GM19438 (cell line): Measurements from ENCODE around the gene EPHB2.

Source experiments
- ATAC-seq: cut with Tn5 transposase; IDR thresholded peaks from one replicate; pipeline ENCODE4 v1.9.1; 2021; ENCODE audit warnings: low read depth; ENCODE audit not compliant: unreplicated experiment

The EPHB2 gene

DNA sequence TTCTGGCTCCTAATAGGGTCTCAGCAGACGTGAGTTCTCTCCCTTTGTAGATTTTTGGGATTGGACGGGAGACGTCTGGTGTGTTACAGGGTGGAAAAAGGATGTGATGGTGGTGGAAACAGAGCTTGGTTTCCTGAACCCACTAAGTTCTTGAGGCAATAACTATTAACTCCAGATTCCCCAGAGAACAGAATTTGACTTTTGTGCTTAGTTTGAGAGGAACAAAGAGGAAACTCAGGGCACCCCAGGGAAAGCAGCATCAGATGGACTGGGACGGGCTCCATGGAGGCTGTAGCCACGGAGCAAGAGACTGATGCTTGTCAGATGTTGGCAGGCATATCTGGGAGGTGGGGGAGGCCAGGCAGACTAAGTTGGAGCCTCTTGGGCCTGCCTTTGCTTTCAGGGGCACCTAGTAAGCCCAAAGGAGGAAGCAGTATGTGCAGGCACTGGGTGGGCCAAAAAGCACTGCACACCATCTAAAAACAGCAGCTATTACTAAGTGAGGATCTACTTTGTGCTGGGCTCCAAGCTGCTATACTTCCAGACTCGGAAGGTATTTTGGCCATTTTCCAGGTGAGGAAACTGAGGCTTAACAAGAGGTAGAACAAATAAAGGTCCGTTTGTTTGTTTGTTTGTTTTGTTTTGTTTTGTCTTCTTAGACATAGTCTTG lies 66.9 kb downstream of the EPHB2 start:
- ATAC-seq: no peak

DNA sequence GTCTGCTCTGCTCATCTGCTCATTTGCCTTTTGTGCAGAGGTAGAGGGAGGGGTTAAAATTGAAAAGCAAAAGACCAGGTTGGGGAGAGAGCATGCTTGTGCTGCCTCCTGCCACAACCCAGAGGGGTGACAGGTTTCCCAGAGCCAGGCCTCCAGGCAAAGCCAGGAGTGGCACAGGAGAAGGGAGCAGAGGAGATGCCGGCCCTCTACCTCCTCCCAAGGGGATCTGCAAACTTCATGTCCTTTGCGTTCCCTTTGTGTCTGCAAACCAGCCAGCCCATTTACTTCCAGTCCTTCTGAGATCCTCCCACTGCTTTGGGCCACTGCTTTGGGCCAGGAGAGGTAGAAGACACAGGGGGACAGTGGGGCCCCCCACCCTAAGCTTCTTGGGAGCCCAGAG lies 67.8 kb downstream of the EPHB2 start:
- no peak for ATAC-seq

DNA sequence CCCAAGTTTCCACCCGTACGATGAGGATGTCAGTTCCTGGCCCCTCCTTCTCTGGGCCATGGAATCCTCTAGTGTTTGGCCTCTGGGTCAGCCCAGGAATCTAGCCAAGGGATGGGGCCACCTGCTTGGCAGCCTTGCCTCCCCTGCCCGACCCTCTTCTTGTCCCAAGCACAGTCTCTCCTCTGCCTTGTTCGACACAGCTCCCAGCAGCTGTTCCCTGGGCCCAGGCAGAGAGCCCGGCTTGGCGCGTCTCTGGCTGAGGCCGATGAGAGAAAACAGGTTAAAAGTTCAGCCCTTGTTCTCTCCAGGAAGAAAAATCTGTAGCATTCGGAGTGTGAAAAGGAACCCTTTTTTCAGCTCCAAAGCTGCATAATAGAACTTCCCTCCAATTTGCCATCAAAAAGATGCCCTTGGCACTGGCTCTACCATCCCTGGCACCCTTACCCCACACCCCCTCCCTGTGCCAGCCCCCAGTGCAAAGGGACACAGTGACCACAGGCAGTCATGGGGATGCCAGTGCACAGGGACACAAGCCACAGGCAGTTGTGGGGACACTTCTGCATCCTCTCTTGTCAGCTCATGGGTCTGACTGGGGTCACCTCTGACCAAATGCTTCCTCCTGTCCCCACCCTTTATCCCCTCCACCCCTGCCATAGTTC lies 68.4 kb downstream of the EPHB2 start:
- ATAC-seq: no peak

DNA sequence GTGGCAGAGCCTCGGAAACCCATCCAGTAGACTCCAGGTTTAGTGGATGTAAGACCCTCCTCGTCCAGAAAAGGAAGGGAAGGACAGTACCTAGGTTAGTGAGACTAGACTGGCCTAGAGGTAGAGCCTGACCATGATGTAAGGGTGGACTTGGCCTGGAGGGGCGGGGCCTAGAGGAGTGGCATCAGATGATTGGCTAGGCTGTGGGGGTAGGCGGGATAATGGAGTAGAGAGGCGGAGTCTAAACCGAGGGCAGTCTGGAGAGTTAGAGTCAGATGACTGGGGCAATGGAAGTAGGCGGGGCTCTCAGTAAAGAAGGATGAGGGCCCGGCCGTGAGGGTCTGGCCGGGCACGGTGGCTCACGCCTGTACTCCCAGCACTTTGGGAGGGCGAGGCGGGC lies 70.1 kb downstream of the EPHB2 start:
- no peak for ATAC-seq

DNA sequence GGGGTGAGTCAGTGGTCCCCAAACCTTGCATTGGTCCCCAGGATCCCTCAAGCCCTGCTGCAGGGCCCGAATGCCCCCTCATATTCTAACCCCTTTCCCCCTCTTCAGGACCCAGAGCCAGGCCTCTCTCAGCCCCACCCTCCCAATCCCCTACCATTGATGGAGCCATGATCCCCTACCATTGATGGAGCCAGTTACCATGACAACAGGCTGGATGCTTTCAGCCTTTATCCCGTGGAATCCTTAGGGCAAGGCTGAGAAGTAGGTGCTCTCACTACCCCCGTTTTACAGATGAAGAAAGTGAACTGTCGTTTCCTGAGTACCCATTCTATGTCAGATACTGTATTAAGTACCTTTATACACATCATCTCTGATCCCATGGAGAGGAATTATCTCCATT lies 70.8 kb downstream of the EPHB2 start:
- no peak for ATAC-seq

DNA sequence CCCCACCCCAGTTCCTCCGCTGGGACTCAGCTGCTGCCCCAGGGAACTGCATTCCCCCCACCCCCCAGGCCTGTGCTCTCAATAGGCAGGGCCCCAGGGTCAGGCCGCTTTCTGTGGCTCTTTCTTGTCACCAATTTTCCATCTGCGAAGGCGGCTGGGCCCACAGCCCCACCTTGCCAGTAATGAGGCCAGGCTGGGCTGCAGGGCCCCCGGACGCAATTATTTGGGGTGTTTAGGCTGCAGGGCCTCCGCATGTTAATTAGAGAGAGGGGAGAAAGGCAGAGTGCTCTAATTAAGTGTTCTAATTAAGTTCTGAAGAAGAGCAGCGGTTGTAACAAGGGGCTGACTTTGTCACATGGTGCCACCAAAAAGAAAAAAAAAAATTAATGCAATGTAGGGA lies 71.8 kb downstream of the EPHB2 start:
- ATAC-seq: no peak

DNA sequence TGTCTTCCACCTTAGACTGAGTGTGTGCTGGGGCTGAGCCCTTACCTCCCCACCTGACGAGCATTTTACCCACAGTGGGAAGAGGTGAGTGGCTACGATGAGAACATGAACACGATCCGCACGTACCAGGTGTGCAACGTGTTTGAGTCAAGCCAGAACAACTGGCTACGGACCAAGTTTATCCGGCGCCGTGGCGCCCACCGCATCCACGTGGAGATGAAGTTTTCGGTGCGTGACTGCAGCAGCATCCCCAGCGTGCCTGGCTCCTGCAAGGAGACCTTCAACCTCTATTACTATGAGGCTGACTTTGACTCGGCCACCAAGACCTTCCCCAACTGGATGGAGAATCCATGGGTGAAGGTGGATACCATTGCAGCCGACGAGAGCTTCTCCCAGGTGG lies 73.7 kb downstream of the EPHB2 start:
- ATAC-seq: no peak

DNA sequence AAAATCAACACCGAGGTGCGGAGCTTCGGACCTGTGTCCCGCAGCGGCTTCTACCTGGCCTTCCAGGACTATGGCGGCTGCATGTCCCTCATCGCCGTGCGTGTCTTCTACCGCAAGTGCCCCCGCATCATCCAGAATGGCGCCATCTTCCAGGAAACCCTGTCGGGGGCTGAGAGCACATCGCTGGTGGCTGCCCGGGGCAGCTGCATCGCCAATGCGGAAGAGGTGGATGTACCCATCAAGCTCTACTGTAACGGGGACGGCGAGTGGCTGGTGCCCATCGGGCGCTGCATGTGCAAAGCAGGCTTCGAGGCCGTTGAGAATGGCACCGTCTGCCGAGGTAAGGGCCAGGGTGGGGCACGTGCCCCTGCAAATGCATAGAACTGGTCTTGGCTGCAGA lies 74.1 kb downstream of the EPHB2 start:
- no peak for ATAC-seq

DNA sequence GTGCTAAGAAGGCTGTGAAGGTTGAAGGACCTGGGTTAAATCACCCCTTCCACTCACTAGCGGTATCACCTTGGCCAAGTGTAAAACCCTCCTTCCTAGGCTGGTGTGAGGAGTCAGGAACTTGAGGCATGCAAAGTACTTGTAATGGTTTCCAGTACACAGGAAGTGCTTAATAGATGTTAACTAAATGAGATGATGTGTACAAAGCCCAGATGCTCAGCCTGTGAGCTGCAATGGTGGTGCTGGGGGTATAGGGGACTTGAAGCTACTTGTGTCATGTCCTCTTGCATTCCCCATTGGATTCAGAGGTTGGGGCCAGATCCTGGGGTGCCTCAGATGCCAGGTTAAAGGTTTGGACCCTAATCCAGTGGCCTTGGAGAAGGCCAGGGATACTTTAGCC lies 75.5 kb downstream of the EPHB2 start:
- no peak for ATAC-seq

DNA sequence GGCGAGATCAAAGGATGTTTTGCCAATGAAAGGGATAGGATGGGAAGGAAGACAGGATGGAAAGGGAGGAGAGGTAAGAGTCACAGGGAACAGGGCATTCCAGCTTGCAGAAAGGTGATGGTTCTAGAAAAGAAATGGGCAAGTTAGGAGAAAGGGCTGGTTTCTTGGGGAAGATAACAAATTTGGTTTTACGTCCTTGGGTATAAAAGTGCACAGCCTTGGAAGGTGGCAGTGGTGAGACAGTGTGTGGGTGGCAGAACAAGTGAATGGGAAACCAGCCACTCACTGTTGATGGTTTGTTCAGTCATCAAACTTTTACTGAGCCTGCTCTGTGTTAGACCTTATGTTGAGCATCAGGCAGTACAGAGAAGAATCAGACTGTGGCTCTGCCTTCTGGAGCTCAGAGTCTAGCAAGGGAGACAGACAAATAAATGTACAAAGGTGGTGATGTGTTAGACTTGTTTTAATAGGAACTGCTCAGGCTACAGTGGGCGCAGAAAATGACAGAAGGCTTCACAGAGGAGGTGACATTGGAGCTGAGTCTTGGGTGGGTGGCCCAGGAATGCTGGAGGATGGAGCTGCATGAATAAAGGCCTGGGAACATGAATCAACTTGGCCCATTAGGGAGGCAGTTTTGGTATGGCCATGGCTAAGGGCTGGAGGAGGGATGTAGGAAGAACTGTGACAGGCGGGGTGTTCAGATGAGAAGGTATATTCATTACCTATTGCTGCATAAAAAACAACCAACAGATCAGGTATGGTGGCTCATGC lies 76.3 kb downstream of the EPHB2 start:
- ATAC-seq: no peak

DNA sequence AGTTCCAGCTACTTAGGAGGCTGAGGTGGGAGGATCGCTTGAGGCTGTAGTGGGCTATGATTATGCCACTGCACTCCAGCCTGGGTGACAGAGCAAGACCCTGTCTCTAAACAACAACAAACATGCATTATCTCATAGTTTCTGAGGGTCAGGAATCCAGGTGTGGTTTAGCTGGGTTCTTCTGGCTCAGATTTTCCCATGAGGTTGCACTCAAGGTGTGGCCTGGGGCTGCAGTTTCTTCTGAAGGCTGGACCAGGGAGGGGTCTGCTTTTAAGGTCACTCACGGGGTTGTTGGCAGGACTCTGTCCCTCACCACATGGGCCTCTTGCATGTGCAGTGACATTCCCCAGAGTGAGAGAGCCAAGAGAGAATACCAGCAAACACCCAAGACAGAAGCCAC lies 77.0 kb downstream of the EPHB2 start:
- no peak for ATAC-seq

DNA sequence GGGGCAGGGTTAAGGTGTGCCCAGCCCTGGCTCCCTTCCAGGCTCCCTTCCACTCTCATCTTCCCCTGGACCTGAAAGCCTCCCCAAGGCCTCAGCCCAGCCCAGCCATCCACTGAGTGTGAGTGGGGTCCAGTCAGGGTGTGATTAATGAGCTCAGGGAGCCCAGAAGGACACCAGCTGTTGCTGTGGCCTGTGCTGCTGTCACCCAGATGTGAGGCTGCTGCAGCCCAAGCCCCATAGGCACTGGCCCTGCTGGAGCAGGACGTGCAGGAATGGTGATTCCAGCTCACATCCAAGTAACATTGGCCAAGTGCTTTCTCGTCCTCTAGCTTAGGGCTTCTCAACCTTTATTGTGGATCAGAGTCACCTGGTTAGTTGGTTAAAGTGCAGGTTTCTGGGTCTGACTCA lies 77.6 kb downstream of the EPHB2 start:
- ATAC-seq: no peak

DNA sequence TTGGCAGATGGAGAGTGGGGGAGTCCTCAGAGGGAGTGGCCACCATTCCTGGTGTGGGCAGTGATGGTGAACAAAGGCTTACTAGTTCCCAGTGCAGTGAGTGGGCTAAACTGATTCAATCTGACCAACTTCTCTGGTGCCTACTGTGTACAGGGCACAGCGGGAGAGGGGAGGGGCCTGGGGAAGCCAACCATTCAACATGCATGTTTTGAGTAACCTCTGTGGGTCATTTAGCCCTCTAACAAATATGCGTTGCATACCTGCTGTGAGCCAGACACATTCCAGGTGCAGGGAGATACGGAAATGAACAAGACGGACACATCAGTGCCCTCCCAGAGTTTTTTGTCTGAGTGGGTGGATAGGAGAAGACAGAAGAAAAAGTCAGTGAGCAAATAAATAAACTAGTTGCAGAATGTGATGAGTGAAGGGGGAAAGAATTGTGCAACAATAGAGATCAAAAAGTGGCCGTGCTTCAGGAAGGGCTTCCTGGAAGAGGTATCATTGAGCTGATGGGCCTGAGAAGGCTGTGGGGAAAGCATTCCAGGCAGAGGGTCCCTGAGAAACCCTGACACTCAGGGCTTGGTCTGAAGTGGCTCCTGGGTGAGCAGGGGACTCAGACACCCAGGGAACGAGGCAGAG lies 78.8 kb downstream of the EPHB2 start:
- ATAC-seq: no peak

DNA sequence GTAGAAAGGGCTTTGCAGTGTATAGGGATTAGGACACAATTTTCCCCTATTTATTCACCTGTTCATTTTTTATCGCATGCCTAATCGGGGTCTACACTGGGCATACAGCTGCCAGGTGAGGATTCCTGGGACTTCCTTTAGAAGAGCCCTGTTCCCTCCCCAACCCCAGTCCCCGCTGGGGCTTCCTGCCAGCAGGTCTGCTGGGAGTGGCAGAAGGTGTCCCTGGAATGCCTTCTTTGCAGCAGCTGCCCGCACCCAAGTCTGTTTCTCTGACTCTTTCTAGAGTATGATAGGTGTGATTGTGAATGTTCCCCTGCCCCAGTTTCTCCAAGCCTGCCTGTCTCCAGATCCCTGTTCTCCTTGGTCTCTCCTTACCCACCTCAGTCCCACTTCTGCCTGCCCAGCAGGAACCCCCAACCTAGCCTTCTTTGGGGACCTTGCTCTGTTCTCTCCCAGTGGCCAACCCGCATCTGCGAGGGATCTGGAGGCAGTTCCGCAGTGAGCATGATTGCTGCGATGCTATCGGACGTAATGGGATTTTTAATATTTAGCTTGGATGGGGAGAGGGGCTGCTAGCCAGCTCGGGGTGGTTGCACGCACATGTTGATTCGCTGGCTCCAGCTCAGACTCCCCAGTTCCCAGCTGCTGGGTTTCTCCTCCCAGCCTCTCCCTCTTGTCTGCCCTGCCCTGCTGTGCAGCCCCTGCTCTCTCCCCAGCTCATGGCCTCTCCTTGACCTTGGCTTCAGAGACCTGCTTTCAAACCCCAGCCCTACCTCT lies 79.8 kb downstream of the EPHB2 start:
- ATAC-seq: no peak

DNA sequence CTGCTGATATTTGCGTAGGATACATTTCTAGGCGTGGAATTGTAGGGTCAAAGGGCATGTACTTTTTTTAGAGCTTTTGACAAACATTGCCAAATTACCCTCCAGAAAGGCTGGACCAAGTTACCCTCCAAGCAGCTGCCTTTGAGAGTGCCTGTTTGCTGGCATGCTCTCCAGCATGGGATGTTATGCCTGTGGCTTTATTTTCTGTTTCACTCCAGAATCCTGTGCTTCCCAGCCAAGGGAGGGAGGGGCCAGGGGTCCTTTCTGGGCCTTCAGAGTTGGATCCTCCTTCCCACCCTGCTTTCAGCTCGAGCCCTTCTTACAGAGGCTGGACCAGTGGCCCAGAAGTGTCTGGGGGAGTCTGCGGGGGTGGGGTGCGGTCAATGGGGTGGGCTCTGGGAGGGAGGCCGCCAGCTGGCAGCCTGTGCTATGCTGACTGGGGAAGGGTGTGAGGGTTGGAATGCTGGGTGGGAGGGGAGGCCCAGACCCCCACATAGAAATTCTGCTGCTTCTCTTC lies 81.2 kb downstream of the EPHB2 start:
- no peak for ATAC-seq

DNA sequence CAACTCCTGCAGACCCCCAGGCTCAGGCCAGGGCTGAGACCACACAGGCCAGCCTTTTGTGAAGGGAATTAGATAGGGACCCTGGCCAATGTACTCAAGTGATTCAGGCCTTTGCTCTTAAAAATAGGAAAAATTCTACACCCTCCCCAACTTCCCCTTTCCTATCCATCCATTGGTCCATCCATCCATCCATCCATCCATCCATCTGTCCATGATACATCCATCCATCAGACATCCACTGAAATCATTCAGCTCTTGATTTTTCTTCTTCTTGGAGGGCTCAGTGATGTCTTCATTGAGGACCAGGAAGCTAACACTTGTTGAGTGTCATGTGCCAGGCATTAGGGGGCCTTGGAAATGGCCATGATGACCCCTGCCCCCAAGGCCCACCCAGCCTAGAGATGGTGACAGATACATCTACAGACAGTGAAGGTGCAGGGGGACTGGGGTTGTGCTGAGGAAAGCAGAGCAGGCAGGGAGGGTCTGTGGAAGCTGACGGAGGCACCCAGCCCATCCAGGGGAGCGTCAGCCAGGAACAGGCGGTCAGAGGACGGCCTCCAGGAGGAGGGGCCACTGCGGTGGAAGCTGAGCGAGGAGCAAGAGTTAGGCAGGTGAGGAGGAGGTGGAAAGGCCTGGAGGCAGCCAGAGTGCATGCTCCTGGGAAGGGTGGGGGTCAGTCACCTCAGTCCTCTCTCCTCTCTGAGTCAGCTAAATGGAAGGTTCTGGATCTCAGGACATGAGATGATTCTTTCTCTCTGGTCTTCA lies 81.9 kb downstream of the EPHB2 start:
- no peak for ATAC-seq

DNA sequence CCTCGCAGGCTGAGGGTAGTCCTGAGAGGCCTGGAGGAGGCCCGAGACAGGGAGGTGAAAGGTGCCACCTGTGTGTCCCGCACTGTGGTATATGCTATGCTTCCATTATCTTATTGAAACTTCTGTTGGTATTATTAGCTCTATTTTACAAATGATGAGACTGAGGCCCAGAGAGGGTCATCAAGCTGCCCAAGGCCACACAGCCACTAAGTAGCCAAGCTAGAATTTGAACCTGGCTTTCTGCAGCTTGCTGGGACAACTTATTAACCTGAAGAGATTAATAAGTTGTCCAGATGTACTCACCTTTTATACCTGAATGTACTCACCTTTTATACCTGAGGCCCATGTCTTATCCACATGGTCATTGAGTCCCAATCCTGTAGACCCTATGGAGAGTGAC lies 83.0 kb downstream of the EPHB2 start:
- ATAC-seq: no peak

DNA sequence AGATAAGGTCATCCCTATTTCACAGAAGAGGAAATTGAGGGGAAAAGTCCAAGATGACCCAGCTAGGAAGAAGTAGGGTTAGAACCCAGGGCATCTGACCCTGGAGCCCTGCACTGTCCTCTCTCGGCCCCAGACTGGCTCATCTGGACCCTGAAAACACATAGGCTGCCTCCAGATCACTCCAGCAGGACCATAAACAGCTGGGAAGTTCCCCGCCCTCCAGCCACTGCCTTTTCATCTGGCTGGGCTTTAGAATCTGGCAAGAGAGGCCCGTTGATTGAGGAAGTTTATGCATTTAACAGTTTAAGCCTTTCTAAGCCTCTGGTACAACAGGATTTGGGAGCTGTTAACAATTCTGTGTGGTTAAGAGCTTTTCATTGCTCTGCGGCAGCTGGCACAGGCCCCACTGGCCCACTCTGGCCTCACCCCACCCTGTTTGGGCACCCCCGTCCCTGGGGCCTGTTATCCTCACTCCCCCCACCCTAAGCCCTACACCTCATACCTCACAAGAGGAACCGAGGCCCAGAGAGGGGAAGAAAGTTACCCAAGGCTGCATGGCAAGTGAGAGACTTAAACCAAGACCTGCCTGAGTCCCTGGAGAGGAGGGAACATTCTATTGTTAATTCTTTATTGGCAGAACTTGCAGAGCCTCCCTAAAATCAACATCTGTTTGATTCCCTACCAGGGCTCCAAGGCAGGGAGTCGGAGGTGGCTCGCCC lies 84.2 kb downstream of the EPHB2 start:
- no peak for ATAC-seq

DNA sequence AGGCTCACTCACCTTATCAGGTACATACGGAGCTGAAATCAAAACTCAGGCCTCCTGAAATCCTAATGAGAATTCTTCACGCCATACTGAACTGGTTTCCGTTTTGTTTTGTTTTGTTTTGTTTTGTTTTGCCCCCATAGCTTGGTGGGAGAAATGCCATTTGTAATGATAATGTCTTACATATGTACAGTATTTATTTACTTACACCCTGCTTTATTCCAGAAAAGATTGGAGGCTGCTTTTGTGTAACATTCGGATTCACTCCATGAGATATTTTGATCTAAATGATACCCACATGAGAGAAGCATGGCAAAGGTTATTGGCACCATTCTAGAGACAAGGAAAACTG lies 84.7 kb downstream of the EPHB2 start:
- no peak for ATAC-seq
